Endometrium (tissue), 2 donors: ENCODE results near the gene PLA2G2D.

Experiments
- FAIRE-seq: peaks from 2 replicates; lab custom pipeline; 2012; peaks lifted over from hg19 to GRCh38; lab: Jason Lieb, UNC
- donor health status: control.
- donor health status: control.

The PLA2G2D gene

DNA sequence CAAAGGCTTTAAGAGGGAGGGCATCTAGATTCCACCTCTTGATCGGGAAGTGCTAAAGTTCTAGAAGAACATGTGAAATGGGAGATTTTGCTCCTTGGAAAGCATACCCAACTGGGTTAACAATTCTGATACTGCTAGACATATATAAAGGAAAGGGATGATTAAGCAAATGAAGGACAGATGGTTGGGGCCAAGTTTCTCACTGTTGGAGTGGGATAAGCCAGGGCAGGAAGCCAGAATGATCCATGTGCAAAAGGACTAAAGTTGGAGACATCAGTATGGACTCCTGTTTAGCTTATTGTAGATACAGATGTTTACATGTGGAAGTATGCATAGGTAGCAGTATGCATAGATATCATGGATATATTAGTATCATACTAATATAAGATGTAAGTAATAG is 32.5 kb downstream of the PLA2G2D start:
- no peak for FAIRE-seq

DNA sequence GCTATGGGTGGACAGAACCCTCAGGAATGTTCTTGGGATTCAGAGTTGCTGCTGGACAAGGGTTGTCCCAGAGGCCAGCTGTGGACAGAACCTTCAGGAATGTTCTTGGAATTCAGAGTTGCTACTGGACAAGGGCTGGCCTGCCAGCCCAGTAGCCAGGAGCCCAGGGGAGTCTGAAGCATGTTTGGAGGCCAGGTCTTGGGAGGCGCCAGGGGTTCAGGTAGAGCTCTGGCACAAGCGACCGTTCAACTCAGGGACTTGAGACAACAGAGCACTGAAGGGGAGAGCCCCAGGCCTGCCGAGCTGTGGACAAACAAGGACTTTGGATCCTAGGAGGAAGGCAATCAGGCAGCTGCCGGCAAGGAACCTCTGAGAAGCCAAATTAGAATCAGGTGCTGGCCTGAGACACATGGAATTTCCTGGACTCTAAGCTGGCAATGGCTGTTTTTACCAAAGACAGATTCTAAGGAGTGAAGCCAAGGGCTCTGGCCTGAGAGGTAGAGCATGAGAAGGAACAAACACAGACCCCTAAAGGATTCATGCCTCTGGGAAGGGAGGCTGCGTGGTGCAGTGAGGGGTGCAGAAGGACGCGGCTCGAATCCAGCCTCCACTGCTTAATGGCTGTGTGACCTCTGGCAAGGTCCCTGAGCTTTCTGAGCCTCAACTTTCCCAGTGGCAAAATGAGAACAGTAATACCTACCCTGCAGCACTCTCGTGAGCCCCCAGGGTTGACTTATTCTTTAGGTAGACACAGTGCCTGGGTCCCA is 36.0 kb downstream of the PLA2G2D start:
- no peak for FAIRE-seq

DNA sequence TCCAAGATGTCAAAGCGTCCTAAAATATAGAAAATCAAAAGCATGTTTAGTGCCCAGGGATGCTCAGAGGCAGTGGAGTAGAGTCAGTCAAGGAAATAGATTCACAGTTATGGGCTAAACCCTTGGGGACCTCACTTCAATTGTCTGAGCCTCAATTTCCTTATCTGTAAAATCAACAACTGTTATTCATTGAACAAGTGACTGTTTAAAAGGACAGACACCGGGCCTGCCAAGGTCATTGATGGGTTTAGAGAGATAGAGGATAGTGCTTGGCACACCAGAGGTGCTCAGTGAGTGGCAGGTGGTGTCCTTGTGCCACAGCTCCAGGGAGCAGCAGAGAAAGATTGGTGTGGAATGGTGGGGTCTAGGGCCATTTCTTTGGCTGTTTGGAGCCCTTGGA is 36.6 kb downstream of the PLA2G2D start:
- FAIRE-seq, result no peak

DNA sequence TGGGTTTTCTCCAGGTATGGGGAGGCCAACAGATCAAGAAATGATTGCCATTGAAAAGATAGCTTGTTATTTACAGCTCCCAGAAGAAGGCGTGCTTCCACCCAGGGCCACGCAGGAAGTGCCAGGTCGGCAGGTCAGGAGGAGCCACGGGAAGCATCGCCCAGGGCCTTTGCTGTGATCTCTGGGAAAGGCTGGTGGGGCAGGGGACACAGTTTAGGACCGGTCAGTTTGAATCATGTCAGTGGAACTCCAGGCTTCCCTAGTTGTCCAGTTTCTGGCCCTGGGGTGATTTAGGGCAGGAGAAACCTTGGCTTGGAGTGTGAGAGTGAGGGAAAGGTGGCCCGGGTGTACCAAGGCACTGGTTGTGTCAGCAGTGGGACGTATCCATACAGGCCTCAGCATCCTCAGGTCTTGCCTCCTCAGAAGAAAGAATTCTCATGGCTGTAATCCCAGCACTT is 38.0 kb downstream of the PLA2G2D start:
- no peak for FAIRE-seq

DNA sequence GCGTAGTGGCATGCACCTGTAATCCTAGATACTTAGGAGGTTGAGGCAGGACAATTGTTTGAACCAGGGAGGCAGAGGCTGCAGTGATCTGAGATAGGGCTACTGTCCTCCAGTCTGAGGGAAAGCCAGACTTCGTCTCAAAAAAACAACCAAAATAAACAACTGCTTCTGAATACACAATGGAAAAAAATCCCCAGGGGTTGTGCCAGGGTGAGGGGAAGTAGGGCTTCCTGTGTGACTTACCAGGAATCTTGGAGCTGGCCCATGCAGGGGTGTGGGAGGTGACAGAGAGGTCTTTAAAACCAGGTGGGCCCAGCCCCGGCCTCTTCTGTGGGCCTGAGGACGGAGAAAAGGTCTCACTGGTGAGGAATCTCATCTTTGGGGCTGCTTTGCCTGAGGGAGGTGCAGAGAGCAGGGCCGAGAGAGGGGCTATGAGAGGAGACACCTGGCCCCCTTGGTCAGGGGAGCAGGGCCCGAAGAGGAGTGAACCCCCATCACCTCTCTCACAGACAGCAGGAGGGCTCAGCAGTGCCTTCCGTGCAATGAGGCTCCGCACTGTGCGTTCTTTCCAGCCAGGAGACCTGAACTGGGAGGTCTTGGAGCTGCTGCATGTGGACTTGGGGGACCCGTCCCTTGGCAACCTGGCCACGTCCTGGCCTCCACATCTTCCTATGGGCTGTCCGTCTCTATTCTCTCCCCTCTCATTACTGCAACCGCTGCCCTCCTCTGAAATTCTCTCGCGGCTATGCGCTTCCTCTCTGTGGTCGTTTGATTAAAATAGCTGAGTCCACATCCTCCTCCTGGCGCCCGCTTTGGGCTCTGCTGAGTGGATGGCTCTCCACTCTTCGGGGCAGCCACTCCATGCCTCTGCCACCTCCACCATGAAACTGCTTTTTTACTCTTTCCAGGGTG is 38.6 kb downstream of the PLA2G2D start:
- no peak for FAIRE-seq

DNA sequence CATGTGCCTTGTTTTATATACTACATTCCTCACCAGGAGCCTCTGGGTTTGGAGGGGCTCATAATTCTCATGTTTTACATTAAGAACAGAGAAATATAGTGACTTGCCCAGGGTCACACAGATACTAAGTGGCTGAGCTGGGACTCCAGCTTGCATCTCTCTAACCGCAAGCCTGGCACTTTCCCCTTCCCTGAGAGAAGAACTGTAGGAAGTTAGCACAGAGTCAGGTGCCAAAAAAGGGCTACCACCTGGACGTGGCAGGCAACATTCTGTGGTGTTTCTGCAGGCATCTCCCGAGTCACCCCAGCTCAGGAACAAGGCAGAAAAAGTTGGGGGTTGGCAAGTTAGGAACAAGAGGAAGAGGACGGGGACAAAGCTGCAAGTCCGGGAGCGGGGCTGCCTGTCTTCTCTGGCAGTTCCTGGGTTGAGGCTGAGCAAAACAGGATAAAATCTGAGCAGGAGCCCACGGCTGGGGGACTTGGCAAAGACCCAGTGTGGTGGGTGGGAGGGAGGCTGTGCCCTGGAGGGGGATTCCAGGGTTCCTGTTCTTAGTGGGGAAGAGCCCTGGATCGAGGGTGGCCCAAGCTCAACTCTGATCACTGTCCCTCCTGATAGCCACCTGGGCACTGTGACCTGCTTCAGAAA is 39.6 kb downstream of the PLA2G2D start:
- no peak for FAIRE-seq

DNA sequence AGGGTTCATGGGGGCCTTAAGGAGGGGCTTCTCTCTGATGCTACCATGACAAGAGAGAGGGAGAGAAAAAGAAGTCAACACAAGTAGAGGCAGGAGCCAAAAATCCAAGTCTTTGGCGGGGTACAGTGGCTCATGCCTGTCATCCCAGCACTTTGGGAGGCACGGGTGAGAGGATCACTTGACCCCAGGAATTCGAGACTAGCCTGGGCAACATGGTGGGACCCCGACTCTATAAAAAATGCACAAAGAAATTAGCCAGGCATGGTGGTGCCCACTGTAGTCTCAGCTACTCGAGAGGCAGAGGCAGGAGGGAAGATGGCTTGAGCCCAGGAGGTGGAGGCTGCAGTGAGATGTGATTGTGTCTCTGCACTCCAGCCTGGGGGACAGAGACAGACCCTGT is 40.6 kb downstream of the PLA2G2D start:
- no peak for FAIRE-seq

DNA sequence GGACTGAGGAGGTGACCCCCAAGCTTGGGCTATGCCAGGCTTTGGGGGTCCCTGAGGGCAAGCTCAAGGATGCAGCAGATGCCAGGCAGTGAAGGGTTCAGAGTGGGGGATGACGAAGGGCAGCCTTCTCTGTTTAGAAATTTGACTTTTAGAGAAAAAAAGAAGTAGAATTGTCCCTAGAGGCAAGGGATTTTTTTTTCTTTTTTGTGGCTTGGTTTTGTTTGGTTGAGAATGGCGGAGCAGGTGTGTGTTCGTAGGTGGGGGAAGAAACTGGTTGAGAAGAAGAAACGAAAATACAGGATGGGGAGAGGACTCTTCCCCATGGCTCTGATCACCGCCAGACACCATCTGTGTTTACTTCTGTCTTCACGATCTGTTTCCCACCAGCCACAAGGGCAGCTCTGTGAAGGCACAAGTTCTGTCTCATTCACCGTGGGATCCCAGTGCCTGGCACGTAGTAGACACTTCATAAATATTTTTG is 41.1 kb downstream of the PLA2G2D start:
- no peak for FAIRE-seq

DNA sequence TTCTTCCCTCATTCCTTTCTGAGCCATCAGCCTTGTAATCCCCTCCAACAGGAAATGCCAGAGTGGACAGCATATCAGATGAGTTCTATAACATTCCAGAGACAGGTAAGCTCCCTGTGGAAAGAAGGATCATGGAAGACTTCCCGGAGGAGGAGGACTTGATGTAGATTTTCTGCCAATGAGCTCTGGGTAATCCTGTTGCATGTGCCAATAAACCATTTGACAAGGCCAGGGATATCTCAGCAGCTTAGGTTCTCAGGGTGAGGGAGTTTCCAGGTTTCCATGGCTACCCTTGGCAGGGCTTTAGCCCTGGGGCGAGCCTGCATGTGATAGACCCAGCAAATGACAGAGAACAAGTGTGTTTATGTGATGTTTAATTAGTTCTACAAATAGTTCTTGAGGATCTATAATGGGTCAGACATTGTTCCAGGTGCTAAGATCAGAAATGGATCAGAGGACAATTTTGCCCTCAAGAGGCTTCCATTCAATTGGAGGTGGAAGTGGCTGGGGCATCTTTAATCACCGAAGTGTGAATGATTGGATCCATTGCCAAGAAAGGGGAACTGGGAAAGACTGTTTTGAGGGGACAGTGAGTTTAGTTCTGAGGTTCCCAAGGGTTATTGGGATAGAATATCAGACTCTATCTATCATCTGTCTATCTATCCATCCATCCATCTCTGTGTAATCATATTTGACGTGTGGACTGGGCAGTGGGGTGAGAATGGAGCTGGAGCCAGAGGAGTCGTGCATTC is 42.5 kb downstream of the PLA2G2D start:
- no peak for FAIRE-seq

DNA sequence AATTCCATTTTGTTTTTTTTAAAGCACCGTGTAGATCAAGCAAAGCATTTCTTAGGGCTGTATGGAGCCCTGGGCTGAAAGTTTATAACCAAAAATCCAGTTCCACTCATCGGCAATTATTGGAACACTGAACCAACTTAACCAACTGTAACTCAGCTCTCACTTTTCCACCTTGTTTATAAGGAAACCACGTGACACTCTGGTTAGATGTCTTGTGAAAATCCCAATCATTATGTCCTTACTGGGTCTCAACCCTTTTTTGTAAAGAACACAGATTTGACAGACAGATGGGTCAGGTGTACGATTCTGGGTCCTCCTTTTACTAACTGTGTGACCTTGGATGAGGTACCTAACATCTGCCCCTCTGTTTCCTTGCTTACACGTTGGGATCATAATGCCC is 43.1 kb downstream of the PLA2G2D start:
- FAIRE-seq, result no peak

DNA sequence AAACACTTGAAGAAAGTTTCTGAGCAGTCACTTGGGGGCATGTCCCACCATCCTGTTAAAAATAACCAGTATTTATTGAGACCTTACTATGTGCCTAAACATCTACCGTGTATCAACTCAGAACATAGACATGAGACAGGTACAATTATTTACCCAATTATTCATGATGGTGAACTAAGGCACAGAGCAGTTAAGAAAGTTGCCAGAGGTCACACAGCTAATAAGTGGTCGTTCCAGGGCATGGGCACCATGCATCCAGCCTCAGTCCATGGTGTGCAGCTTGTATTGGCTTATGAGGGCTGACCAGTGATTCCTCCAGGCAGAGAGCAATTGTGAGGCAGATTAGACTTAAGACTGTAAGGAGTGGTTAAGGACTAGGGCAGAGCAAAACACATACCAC is 44.0 kb downstream of the PLA2G2D start:
- FAIRE-seq, result no peak

DNA sequence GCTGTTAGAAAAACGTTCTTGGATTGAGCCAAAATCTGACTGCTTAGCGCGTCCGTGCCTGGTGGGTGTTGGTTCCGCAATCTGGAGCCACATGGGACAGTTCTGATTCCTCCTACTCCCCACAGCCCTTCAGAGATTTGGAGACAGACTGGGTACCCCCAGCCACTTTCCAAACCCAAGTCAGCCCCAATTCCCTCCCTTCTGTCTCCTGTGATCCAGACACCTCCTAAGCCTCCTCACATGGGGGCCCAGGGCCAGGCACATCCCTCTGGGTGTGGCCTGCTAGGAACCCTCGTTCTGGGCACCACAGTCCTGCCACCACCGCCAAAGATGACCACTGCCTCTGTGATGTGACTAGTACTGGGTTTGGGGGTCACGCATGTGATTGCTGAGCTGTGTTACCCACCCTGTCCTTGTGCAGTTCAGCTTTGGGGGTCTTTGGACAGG is 44.6 kb downstream of the PLA2G2D start:
- FAIRE-seq, result no peak

DNA sequence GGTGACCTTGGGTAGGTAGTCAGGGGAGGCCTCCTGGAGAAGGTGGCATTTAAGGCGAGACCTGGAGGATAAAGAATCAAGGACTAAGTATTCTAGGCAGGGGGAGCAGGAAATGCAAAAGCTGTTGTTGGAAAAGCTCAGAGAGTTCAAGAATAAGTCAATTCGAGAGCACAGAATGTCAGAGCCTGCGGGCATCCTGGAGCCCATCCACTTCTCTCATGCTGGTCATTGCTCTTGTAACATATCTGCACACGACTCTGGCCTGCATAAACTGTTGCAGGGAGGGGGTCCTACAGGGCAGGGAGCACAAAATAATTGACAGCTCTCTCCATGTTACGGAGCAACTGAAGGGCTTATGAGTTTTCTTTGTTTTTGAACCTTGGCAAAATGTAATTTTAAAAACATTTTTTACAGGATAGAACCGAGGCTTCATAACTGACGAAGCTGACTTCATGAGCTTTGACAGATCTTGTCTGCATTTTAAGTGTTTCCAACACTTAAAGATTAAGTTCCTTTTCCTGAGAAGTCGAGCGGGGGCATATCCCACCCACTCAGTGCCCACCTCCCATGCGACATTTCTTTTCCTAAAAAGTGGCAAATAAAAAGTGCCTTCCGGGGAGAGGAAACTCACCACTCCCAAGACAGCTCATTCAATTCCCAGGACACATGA is 45.1 kb downstream of the PLA2G2D start:
- FAIRE-seq, result no peak

DNA sequence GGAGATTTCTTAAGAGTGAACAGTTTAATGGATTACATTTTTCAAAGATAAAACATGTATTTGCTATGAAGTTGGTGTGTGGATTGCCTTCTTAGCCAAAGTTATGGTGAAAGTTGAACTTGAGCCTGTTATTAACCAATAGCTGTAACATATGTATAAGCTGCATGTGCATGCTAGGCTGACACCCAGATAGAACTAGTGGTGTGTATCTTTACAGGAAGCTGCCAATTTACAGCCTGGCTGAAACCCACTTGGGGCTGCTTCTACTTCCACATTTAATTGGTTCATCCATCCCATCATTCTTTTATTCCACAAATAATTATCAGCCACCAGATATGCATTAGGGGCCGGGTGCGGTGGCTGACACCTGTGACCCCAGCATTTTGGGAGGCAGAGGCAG is 46.1 kb downstream of the PLA2G2D start:
- no peak for FAIRE-seq

DNA sequence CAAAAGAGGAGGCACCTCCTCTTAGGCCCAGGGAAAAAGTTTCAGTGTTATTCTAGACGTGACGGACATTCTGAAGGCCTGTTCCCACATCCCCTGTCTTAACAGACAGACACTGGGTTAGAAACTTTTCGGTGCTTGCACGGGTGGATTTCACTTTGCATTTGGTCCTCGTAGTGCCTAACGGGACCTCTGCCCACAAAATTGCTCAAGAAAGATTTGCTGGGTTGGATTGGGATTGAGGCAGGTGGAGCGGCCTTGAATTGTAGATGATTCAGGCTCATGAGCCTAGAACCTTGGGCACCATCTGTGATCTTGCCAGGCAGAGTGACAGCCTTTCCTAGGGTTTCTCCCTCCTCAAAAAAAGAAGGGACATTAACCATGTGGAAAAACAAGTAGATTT is 46.6 kb downstream of the PLA2G2D start:
- FAIRE-seq, result no peak

DNA sequence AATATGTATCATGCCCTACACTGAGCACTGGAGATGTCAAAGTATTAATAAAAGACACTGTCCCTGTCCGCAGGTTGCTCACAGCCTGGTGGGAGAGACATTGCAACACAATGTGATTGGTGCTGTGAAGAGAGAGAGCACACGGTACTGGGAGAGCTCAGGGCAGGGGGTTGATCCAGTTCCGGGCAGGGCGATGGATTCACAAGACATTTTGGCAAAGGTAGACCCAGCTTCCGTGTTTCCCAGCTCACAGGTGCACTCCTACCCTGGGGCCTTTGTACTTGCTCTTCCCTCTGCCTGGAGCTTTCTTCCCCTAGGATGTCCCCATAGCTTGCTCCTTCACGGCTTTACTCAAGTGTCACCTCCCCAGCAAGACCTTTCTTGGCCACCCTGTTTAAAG is 47.9 kb downstream of the PLA2G2D start:
- no peak for FAIRE-seq

DNA sequence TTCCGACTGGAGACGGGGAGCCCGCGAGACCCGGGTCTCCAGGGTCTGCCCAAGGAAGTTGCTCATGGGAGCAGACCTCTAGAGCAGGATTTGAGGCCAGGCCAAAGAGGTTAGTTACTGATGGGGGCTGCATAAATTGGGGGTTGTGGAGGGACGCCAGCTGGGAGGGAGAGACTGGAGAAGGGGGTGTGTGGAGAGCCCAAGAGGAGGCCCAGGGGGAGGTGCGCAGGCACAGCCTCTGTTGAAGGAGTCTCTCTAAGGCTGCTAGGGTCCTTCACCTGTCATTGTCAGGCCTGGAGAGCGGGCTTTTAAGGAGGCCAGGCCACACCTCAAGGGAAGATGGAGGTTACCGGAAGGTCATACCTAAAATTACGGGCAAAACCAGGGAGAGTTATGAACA is 49.0 kb downstream of the PLA2G2D start:
- FAIRE-seq, result no peak

DNA sequence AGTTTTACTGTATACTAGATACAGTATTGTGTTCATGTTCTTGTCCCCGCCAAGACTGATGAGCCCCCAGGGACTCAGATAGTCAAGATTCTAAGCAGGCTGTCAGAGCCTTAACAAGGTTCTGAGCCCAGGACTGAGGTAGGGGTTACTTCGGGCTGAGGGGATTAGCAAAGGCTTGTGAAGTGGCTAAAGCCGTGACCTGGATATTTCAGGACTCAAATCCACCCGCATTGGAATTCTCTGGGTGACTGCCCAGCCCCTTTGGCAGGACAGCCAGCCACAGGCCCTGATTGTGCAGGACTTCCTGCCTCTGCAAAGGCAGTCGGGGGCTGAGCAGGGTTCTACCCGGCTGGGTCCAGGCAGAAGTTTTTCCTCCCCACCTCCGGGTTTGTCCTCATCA is 49.5 kb downstream of the PLA2G2D start, which contains the start of gene PLA2G5:
PLA2G5 (plus strand) TSS at position 321 of the 400 bp plus-strand sequence. CDS start 14,637 bp downstream, outside the sequence.
- FAIRE-seq, result no peak

DNA sequence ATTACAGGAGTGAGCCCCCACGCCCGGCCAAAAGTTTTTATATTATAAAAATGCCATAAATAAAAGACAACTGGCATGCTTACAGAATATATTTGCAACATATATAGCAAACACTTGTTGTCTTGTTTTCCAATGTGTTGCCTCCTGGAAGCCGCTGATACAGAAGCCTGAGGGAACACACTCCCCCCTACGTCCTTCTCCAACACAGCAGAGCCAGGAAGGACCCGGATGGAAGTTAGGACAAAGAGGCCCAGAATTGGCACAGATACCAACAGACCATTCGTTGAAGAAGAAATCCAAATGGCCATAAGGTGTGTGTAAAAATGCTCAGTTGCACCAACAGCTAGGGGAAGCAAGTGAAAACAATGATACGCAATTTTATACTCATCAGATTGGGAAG is 50.6 kb downstream of the PLA2G2D start:
- FAIRE-seq, result no peak

DNA sequence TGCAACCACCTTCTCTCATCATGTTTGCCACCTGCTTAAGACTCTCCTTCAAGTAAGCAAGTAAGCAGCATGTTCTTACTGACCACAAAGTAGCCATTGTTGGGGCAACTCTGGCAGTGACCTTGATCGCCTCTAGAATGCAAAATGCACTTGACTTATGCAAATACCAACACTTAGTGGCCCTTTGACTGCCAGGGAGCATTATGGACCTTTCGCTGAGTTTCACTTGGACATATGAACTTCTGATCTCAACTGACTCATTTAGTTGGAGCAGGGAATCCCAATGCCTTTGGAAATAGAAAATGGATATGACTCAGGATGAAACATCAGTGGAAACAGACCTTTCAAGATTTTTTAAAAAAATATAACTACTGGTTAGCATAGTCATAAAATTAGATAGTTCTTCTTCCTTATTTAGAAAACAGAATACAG is 55.5 kb downstream of the PLA2G2D start:
- no peak for FAIRE-seq
